OCI-LY3 (cell line): Measurements from ENCODE around the gene KMO.

Source experiments
- CTCF ChIP-seq: fragments of 200-600, 300-600 bp; sonication (generic); IDR thresholded peaks from 2 replicates; pipeline ENCODE4 v1.5.1; 2014; ENCODE audit warnings: antibody characterized with exemption, low read length, low read depth
- EZH2phosphoT487 ChIP-seq: fragments of 200-600 bp; shearing (Covaris generic); IDR thresholded peaks from 2 replicates; pipeline ENCODE4 v1.6.1; 2018; ENCODE audit warnings: antibody characterized with exemption, mixed run types, low read depth

- TF ChIP-seq CTCF (no peak), EZH2phosphoT487 (no peak)
Measured at GRCh38 chr1:241542199-241542907, 10.2 kb downstream of the KMO start.
